ENCODE data around the gene TCF19.
"Not testable (repeated sequence)": the region's sequence is repeated elsewhere in the genome, so short reads cannot be mapped to it uniquely, and the experiment has no call there.

GRCh38 chr6:31169858-31170599, 11.6 kb downstream of the TCF19 start:
- 0 out of 4 replicates have a peak, but pooled peaks of 1 of the 2 experiments have one; percentile 2 for TF ChIP-seq CTCF (conservative IDR thresholded peaks at IDR 0.05; ENCODE audit: low read depth in 2 of 2)
- TF ChIP-seq POLR2AphosphoS5 (IDR thresholded peaks at IDR 0.05; ENCODE audit: low read depth): 0 out of 2 replicates have a peak, but pooled peaks have one; percentile 1
- TF ChIP-seq EZH2phosphoT487 (IDR thresholded peaks at IDR 0.05; ENCODE audit: unreplicated experiment); CREB1 (CRISPR knock-in tag; IDR thresholded peaks at IDR 0.05; ENCODE audit: low read depth); ZNF114 (CRISPR knock-in tag; IDR thresholded peaks at IDR 0.05); JUNB (IDR thresholded peaks at IDR 0.05; ENCODE audit: unreplicated experiment): not testable (repeated sequence)

Measured in GM23338 (cell line).